ENCODE results near the gene IFNLR1. TPM values are rescaled to one million over a fixed set of nuclear protein-coding genes. Genes with fewer than 3 reads are reported as not detected.
"Not testable (repeated sequence)": the region's sequence is repeated elsewhere in the genome, so short reads cannot be mapped to it uniquely, and the experiment has no call there.

Gene IFNLR1
- total RNA-seq, 2 experiments from 2014 or later: 29.4 to 30.5 TPM

- H3K4me3 ChIP-seq (ENCODE audit: low read depth, low read length, poor library complexity, severe bottlenecking): no peak overlapping the region
- H2AFZ ChIP-seq (ENCODE audit: low read length): no peak overlapping the region
- H3K9me2 ChIP-seq (ENCODE audit: insufficient read depth, low read length): no peaks in the 10 kb centered on the region
- H3K36me3 ChIP-seq (ENCODE audit: insufficient read depth, low read length): peaks cover 22% of the 10 kb centered on the region
- no peaks in the 10 kb centered on the region for H3K9me3 ChIP-seq (ENCODE audit: low read length)
- TF ChIP-seq CTCF (conservative IDR thresholded peaks at IDR 0.05; ENCODE audit: low read length): no peak
- TF ChIP-seq EZH2phosphoT487 (IDR thresholded peaks at IDR 0.05; ENCODE audit: borderline replicate concordance, low read depth, low read length): no peak
- intact Hi-C loops (cut with micrococcal nuclease; ENCODE audit: unreplicated experiment): no loop called here
- H3K27ac ChIP-seq (ENCODE audit: low read depth, low read length, poor library complexity, severe bottlenecking): no peak overlapping the region
- BruUV-seq (replicated peaks): no TSS peak
- H3K4me1 ChIP-seq (ENCODE audit: insufficient read depth, low read length, poor library complexity, severe bottlenecking): peaks cover 13% of the 10 kb centered on the region
- no peak overlapping the region for H3K4me2 ChIP-seq (ENCODE audit: low read length)
- H3K79me2 ChIP-seq (ENCODE audit: insufficient read depth, low read depth, low read length): no peaks in the 10 kb centered on the region
- POLR2A ChIA-PET: no interaction called here
- CTCF ChIA-PET (ENCODE audit: unreplicated experiment): no interaction called here
- no peaks in the 10 kb centered on the region for H4K20me1 ChIP-seq (ENCODE audit: insufficient read depth, low read length)
- no peak for DNase-seq (ENCODE audit: low spot score)
Measured at GRCh38 chr1:24210195-24210627, 23.1 kb upstream of the IFNLR1 start.

- Histone ChIP-seq H3K4me2 (ENCODE audit: low read length) (no peak overlapping the region), H4K20me1 (ENCODE audit: insufficient read depth, low read length) (no peaks in the 10 kb centered on the region), H3K36me3 (ENCODE audit: insufficient read depth, low read length) (peaks cover 27% of the 10 kb centered on the region), H3K4me1 (ENCODE audit: insufficient read depth, low read length, poor library complexity, severe bottlenecking) (peaks cover 23% of the 10 kb centered on the region), H2AFZ (ENCODE audit: low read length) (no peak overlapping the region), H3K9me2 (ENCODE audit: insufficient read depth, low read length) (no peaks in the 10 kb centered on the region), H3K79me2 (ENCODE audit: insufficient read depth, low read depth, low read length) (no peaks in the 10 kb centered on the region), H3K4me3 (ENCODE audit: low read depth, low read length, poor library complexity, severe bottlenecking) (no peak overlapping the region), H3K9me3 (ENCODE audit: low read length) (no peaks in the 10 kb centered on the region), H3K27ac (ENCODE audit: low read depth, low read length, poor library complexity, severe bottlenecking) (no peak overlapping the region)
- TF ChIP-seq EZH2phosphoT487 (IDR thresholded peaks at IDR 0.05; ENCODE audit: borderline replicate concordance, low read depth, low read length): no peak
- TF ChIP-seq CTCF (conservative IDR thresholded peaks at IDR 0.05; ENCODE audit: low read length): no peak
- POLR2A ChIA-PET: interaction anchor here (0.7 kb wide), 1 partner anchor 933 kb away, joined by 4 read pairs; no protein-coding TSS in a partner anchor
- CTCF ChIA-PET (ENCODE audit: unreplicated experiment): interaction anchor here (0.5 kb wide), 1 partner anchor 876 kb away, joined by 3 read pairs; no protein-coding TSS in a partner anchor
- intact Hi-C loops (cut with micrococcal nuclease; ENCODE audit: unreplicated experiment): no loop called here
- no peak for DNase-seq (ENCODE audit: low spot score)
- no TSS peak for BruUV-seq (replicated peaks)
Measured at GRCh38 chr1:24209097-24209496, 22.0 kb upstream of the IFNLR1 start.

GRCh38 chr1:24207709-24208108 lies 20.6 kb upstream of the IFNLR1 start:
- Histone ChIP-seq H4K20me1 (ENCODE audit: insufficient read depth, low read length) (no peaks in the 10 kb centered on the region), H3K27ac (ENCODE audit: low read depth, low read length, poor library complexity, severe bottlenecking) (no peak overlapping the region), H3K79me2 (ENCODE audit: insufficient read depth, low read depth, low read length) (no peaks in the 10 kb centered on the region), H3K9me3 (ENCODE audit: low read length) (no peaks in the 10 kb centered on the region), H3K4me2 (ENCODE audit: low read length) (no peak overlapping the region), H3K9me2 (ENCODE audit: insufficient read depth, low read length) (no peaks in the 10 kb centered on the region), H2AFZ (ENCODE audit: low read length) (no peak overlapping the region), H3K36me3 (ENCODE audit: insufficient read depth, low read length) (peaks cover 39% of the 10 kb centered on the region), H3K4me1 (ENCODE audit: insufficient read depth, low read length, poor library complexity, severe bottlenecking) (peaks cover 37% of the 10 kb centered on the region), H3K4me3 (ENCODE audit: low read depth, low read length, poor library complexity, severe bottlenecking) (no peak overlapping the region)
- DNase-seq (ENCODE audit: low spot score): no peak
- no TSS peak for BruUV-seq (replicated peaks)
- intact Hi-C loops (cut with micrococcal nuclease; ENCODE audit: unreplicated experiment): no loop called here
- TF ChIP-seq EZH2phosphoT487 (IDR thresholded peaks at IDR 0.05; ENCODE audit: borderline replicate concordance, low read depth, low read length) (no peak), CTCF (conservative IDR thresholded peaks at IDR 0.05; ENCODE audit: low read length) (no peak)
- ChIA-PET POLR2A (no interaction called here), CTCF (ENCODE audit: unreplicated experiment) (no interaction called here)

GRCh38 chr1:24207395-24207687 lies 20.3 kb upstream of the IFNLR1 start:
- H3K9me3 ChIP-seq (ENCODE audit: low read length); DNase-seq (ENCODE audit: low spot score); H3K4me3 ChIP-seq (ENCODE audit: low read depth, low read length, poor library complexity, severe bottlenecking); H3K79me2 ChIP-seq (ENCODE audit: insufficient read depth, low read depth, low read length); CTCF ChIA-PET (ENCODE audit: unreplicated experiment); H3K4me2 ChIP-seq (ENCODE audit: low read length); BruUV-seq (replicated peaks); H4K20me1 ChIP-seq (ENCODE audit: insufficient read depth, low read length); H3K27ac ChIP-seq (ENCODE audit: low read depth, low read length, poor library complexity, severe bottlenecking); H3K9me2 ChIP-seq (ENCODE audit: insufficient read depth, low read length); intact Hi-C loops (cut with micrococcal nuclease; ENCODE audit: unreplicated experiment); H2AFZ ChIP-seq (ENCODE audit: low read length): not testable (repeated sequence)
- POLR2A ChIA-PET: interaction anchor here (0.6 kb wide), 1 partner anchor 86 kb away, joined by 3 read pairs; no protein-coding TSS in a partner anchor
- Histone ChIP-seq H3K4me1 (ENCODE audit: insufficient read depth, low read length, poor library complexity, severe bottlenecking) (peaks cover 40% of the 10 kb centered on the region), H3K36me3 (ENCODE audit: insufficient read depth, low read length) (peaks cover 39% of the 10 kb centered on the region)

Measured in OCI-LY7 (cell line).